ENCODE results near the gene ESYT2. TPM values are rescaled to one million over a fixed set of nuclear protein-coding genes. Genes with fewer than 3 reads are reported as not detected.

Gene ESYT2
- total and polyA plus RNA-seq, 9 of the 15 experiments (the other 6 are each of a cell fraction or from before 2014, with no cell fraction given): 5.8 to 86.9 (median 64.7) TPM

DNA sequence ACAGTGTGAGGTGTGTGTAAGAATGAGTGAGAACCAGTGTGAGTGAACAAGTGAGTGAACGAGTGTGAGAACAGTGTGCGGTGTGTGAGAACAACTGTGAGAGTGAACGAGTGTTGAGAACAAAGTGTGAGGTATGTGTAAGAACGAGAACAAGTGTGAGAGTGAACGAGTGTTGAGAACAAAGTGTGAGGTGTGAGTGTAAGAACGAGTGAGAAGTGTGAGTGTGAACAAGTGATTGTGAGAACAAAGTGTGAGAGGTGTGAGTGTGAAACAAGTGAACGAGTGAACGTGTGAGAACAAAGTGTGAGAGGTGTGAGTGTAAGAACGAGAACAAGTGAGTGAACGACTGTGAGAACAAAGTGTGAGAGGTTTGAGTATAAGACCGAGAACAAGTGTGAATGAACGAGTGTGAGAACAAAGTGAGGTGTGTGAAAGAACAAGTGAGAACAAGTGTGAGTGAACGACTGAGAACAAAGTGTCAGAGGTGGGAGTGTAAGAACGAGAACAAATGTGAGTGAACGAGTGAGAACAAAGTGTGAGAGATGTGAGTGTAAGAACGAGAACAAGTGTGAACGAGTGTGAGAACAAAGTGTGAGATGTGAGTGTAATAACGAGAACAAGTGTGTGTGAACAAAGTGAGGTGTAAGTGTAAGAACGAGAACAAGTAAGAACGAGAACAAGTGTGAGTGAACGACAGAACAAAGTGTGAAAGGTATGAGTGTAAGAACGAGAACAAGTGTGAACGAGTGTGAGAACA, 47.9 kb downstream of the ESYT2 start (continued):
- TF ChIP-seq, protein P1, sequence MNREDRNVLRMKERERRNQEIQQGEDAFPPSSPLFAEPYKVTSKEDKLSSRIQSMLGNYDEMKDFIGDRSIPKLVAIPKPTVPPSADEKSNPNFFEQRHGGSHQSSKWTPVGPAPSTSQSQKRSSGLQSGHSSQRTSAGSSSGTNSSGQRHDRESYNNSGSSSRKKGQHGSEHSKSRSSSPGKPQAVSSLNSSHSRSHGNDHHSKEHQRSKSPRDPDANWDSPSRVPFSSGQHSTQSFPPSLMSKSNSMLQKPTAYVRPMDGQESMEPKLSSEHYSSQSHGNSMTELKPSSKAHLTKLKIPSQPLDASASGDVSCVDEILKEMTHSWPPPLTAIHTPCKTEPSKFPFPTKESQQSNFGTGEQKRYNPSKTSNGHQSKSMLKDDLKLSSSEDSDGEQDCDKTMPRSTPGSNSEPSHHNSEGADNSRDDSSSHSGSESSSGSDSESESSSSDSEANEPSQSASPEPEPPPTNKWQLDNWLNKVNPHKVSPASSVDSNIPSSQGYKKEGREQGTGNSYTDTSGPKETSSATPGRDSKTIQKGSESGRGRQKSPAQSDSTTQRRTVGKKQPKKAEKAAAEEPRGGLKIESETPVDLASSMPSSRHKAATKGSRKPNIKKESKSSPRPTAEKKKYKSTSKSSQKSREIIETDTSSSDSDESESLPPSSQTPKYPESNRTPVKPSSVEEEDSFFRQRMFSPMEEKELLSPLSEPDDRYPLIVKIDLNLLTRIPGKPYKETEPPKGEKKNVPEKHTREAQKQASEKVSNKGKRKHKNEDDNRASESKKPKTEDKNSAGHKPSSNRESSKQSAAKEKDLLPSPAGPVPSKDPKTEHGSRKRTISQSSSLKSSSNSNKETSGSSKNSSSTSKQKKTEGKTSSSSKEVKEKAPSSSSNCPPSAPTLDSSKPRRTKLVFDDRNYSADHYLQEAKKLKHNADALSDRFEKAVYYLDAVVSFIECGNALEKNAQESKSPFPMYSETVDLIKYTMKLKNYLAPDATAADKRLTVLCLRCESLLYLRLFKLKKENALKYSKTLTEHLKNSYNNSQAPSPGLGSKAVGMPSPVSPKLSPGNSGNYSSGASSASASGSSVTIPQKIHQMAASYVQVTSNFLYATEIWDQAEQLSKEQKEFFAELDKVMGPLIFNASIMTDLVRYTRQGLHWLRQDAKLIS (CRISPR knock-in tag; IDR thresholded peaks at IDR 0.05): no peak
- TF ChIP-seq ZNF79 (CRISPR knock-in tag; IDR thresholded peaks at IDR 0.05; ENCODE audit: low read depth): no peak
- no peak for TF ChIP-seq ZNF717 (CRISPR knock-in tag; IDR thresholded peaks at IDR 0.05)
- TF ChIP-seq NELFE (IDR thresholded peaks at IDR 0.05; ENCODE audit: insufficient read depth, insufficient read length): no peak
- TF ChIP-seq, protein P2, sequence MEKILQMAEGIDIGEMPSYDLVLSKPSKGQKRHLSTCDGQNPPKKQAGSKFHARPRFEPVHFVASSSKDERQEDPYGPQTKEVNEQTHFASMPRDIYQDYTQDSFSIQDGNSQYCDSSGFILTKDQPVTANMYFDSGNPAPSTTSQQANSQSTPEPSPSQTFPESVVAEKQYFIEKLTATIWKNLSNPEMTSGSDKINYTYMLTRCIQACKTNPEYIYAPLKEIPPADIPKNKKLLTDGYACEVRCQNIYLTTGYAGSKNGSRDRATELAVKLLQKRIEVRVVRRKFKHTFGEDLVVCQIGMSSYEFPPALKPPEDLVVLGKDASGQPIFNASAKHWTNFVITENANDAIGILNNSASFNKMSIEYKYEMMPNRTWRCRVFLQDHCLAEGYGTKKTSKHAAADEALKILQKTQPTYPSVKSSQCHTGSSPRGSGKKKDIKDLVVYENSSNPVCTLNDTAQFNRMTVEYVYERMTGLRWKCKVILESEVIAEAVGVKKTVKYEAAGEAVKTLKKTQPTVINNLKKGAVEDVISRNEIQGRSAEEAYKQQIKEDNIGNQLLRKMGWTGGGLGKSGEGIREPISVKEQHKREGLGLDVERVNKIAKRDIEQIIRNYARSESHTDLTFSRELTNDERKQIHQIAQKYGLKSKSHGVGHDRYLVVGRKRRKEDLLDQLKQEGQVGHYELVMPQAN (IDR thresholded peaks at IDR 0.05; ENCODE audit: borderline replicate concordance): 0 out of 2 replicates have a peak, but pooled peaks have one; percentile 39
- TF ChIP-seq ZNF121 (CRISPR knock-in tag; conservative IDR thresholded peaks at IDR 0.05): no peak
- 0 out of 2 replicates have a peak, but pooled peaks have one; percentile 18 for TF ChIP-seq OTX1 (CRISPR knock-in tag; IDR thresholded peaks at IDR 0.05)
- no peak for TF ChIP-seq TAF1 (IDR thresholded peaks at IDR 0.05; ENCODE audit: control insufficient read depth, extremely low read depth, insufficient read depth, low read length, severe bottlenecking)
- TF ChIP-seq ATF1 (CRISPR knock-in tag; IDR thresholded peaks at IDR 0.05): no peak
- no peak for TF ChIP-seq ATF1 (tag; IDR thresholded peaks at IDR 0.05)
- TF ChIP-seq FOXA1 (IDR thresholded peaks at IDR 0.05; ENCODE audit: borderline replicate concordance): no peak
- TF ChIP-seq NFIC (IDR thresholded peaks at IDR 0.05): no peak
- peak; percentile 35; the same call in 1 of the 2 replicates for TF ChIP-seq POLR2A (conservative IDR thresholded peaks at IDR 0.05)
- TF ChIP-seq HDAC1 (IDR thresholded peaks at IDR 0.05): 0 out of 4 replicates have a peak, but pooled peaks of 1 of the 2 experiments have one; percentile 31
- TF ChIP-seq, protein P3, sequence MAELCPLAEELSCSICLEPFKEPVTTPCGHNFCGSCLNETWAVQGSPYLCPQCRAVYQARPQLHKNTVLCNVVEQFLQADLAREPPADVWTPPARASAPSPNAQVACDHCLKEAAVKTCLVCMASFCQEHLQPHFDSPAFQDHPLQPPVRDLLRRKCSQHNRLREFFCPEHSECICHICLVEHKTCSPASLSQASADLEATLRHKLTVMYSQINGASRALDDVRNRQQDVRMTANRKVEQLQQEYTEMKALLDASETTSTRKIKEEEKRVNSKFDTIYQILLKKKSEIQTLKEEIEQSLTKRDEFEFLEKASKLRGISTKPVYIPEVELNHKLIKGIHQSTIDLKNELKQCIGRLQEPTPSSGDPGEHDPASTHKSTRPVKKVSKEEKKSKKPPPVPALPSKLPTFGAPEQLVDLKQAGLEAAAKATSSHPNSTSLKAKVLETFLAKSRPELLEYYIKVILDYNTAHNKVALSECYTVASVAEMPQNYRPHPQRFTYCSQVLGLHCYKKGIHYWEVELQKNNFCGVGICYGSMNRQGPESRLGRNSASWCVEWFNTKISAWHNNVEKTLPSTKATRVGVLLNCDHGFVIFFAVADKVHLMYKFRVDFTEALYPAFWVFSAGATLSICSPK (IDR thresholded peaks at IDR 0.05; ENCODE audit: borderline replicate concordance): no peak; the same call in 1 of the 2 replicates
- TF ChIP-seq NR2C2 (CRISPR knock-in tag; IDR thresholded peaks at IDR 0.05): no peak
- no peak for TF ChIP-seq NR2C2 (tag; IDR thresholded peaks at IDR 0.05)
- TF ChIP-seq RBM39 (optimal IDR thresholded peaks at IDR 0.05; ENCODE audit: low read depth, low read length): peak; percentile 58
- no peak for TF ChIP-seq POLR2AphosphoS2 (IDR thresholded peaks at IDR 0.05; ENCODE audit: low read length)
- no peak for TF ChIP-seq RFX1 (IDR thresholded peaks at IDR 0.05)
- no peak for TF ChIP-seq GABPB2 (CRISPR knock-in tag; conservative IDR thresholded peaks at IDR 0.05)
- no peak for TF ChIP-seq DPF2 (IDR thresholded peaks at IDR 0.05)
- no peak for TF ChIP-seq ZNF77 (CRISPR knock-in tag; IDR thresholded peaks at IDR 0.05)
- no peak for TF ChIP-seq ZNF133 (CRISPR knock-in tag; IDR thresholded peaks at IDR 0.05)

Measured in K562 (cell line).